Ishikawa (cell line): ENCODE results near the gene MRPS16.

ENCODE experiments used
- CEBPB ChIP-seq: IDR thresholded peaks from 2 replicates; pipeline ENCODE4 v1.6.1; 2012
- CREB1 ChIP-seq: IDR thresholded peaks from 2 replicates; pipeline ENCODE4 v1.6.1; 2012; ENCODE audit warnings: low read depth
- EGR1 ChIP-seq: IDR thresholded peaks from 2 replicates; pipeline ENCODE4 v1.6.1; 2012
- EP300 ChIP-seq: IDR thresholded peaks from 2 replicates; pipeline ENCODE4 v1.6.1; 2012; ENCODE audit warnings: borderline replicate concordance
- FOXM1 ChIP-seq: IDR thresholded peaks from 2 replicates; pipeline ENCODE4 v1.6.1; 2012; ENCODE audit warnings: low read depth, borderline replicate concordance
- MAX ChIP-seq: IDR thresholded peaks from 2 replicates; pipeline ENCODE4 v1.6.1; 2012
- NFIC ChIP-seq: IDR thresholded peaks from 2 replicates; pipeline ENCODE4 v1.6.1; 2012
- RAD21 ChIP-seq: IDR thresholded peaks from 2 replicates; pipeline ENCODE4 v1.6.1; 2012; ENCODE audit warnings: low read depth
- TAF1 ChIP-seq: IDR thresholded peaks from 2 replicates; pipeline ENCODE4 v1.6.1; 2012; ENCODE audit warnings: low read depth, mild to moderate bottlenecking
- TCF12 ChIP-seq: IDR thresholded peaks from 2 replicates; pipeline ENCODE4 v1.6.1; 2012; ENCODE audit warnings: low read depth
- TEAD4 ChIP-seq: IDR thresholded peaks from 2 replicates; pipeline ENCODE4 v1.6.1; 2012
- USF1 ChIP-seq: IDR thresholded peaks from 2 replicates; pipeline ENCODE4 v1.6.1; 2012
- YY1 ChIP-seq: IDR thresholded peaks from 2 replicates; pipeline ENCODE4 v1.6.1; 2012; ENCODE audit warnings: low read depth
- ZBTB7A ChIP-seq: IDR thresholded peaks from 2 replicates; pipeline ENCODE4 v1.6.1; 2012; ENCODE audit warnings: low read depth
- TF ChIP-seq, protein P1 (sequence below): IDR thresholded peaks from 2 replicates; pipeline ENCODE4 v1.6.1; 2012; ENCODE audit warnings: low read depth, mild to moderate bottlenecking

MRPS16 gene

GRCh38 chr10:73228247-73228646, 24.2 kb downstream of the MRPS16 start:
- no peak for TF ChIP-seq YY1

DNA sequence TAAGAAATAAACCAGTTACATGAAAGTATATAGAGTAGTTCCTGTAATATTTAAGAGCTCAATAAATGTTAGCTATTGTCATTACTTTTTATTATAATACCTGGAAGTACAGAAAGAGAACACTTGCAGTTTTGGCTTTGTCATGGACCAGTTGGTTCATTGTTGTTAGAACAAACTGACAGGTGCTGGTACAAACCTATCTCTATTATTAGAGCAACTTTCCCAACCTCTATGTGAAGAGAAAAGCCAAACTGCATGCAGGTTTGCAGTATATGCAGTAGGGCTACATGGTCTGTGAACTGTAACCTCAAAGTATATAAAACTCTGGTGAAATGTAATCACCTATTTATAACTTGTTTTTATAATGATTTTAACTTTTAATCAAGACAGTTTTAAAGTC, 25.8 kb downstream of the MRPS16 start:
- TF ChIP-seq USF1, result no peak
- no peak for TF ChIP-seq ZBTB7A
- no peak for TF ChIP-seq RAD21
- TF ChIP-seq CREB1, result no peak
- no peak for TF ChIP-seq TAF1
- no peak for TF ChIP-seq EGR1
- TF ChIP-seq EP300, result no peak
- no peak for TF ChIP-seq NFIC
- TF ChIP-seq YY1, result no peak
- no peak for TF ChIP-seq TCF12
- TF ChIP-seq CEBPB, result no peak
- TF ChIP-seq, protein P1, sequence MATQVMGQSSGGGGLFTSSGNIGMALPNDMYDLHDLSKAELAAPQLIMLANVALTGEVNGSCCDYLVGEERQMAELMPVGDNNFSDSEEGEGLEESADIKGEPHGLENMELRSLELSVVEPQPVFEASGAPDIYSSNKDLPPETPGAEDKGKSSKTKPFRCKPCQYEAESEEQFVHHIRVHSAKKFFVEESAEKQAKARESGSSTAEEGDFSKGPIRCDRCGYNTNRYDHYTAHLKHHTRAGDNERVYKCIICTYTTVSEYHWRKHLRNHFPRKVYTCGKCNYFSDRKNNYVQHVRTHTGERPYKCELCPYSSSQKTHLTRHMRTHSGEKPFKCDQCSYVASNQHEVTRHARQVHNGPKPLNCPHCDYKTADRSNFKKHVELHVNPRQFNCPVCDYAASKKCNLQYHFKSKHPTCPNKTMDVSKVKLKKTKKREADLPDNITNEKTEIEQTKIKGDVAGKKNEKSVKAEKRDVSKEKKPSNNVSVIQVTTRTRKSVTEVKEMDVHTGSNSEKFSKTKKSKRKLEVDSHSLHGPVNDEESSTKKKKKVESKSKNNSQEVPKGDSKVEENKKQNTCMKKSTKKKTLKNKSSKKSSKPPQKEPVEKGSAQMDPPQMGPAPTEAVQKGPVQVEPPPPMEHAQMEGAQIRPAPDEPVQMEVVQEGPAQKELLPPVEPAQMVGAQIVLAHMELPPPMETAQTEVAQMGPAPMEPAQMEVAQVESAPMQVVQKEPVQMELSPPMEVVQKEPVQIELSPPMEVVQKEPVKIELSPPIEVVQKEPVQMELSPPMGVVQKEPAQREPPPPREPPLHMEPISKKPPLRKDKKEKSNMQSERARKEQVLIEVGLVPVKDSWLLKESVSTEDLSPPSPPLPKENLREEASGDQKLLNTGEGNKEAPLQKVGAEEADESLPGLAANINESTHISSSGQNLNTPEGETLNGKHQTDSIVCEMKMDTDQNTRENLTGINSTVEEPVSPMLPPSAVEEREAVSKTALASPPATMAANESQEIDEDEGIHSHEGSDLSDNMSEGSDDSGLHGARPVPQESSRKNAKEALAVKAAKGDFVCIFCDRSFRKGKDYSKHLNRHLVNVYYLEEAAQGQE, result no peak
- TF ChIP-seq FOXM1, result no peak
- no peak for TF ChIP-seq TEAD4
- no peak for TF ChIP-seq MAX

- TF ChIP-seq, protein P1, result no peak
- no peak for TF ChIP-seq ZBTB7A
- TF ChIP-seq USF1, result no peak
- no peak for TF ChIP-seq EGR1
- TF ChIP-seq FOXM1, result no peak
- no peak for TF ChIP-seq TAF1
- TF ChIP-seq TCF12, result no peak
- TF ChIP-seq YY1, result no peak
- no peak for TF ChIP-seq RAD21
- TF ChIP-seq EP300, result no peak
- TF ChIP-seq TEAD4, result no peak
Measured at GRCh38 chr10:73225518-73225917, 26.9 kb downstream of the MRPS16 start.

DNA sequence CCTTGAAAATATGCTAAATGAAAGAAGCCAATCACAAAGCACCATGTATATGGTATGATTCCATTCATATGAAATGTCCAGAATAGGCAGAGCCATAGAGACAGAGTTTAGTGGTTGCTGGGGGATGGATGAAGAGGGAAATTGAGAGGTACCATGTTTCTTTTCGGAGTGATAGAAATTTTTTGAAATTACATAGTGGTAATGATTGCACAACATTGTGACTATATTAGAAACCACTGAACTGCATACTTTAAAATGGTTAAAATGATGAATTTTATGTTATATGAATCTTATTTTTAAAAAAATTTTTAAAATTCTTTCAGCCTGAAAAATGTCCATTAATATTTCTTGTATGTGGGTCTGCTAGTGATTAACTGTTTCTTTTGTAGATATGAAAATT, 31.5 kb downstream of the MRPS16 start:
- TF ChIP-seq FOXM1, result no peak
- no peak for TF ChIP-seq TEAD4
- TF ChIP-seq, protein P1, result no peak

DNA sequence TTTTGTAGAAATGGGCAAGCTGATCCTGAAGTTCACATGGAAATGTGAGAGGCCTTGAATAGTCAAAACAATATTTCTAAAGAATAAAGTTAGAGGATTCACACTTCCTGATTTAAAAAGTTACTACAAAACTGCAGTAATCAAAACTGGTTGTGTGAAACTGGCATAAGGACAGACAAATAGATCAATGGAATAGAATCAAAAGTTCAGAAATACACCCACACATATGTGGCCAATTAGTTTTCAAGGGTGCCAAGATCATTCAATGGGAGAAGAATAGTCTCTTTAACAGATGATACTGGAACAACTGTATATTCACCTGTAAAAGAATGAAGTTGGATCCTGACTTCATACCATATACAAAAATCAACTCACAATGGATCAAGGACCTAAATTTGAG, 33.1 kb downstream of the MRPS16 start:
- TF ChIP-seq TAF1 (no peak), NFIC (no peak), TCF12 (no peak), EGR1 (no peak), RAD21 (no peak), TEAD4 (no peak), MAX (no peak)
- TF ChIP-seq, protein P1, result no peak
